ENCODE measurements around the gene CYP46A1. TPM values are rescaled to one million over a fixed set of nuclear protein-coding genes. Genes with fewer than 3 reads are reported as not detected.

The CYP46A1 gene
- total RNA-seq, 1 experiment from 2014 or later = 0.59 TPM

GRCh38 chr14:99679111-99679510 is 5.0 kb upstream of the CYP46A1 start:
- Histone ChIP-seq H3K9ac (ENCODE audit: extremely low read depth, insufficient read length, low read length) (no peak overlapping the region), H3K4me1 (ENCODE audit: insufficient read depth, low read length) (no peaks in the 10 kb centered on the region), H4K91ac (ENCODE audit: insufficient read length, low read depth, low read length) (no peak overlapping the region), H3K27me3 (ENCODE audit: insufficient read depth, low read length) (no peaks in the 10 kb centered on the region), H4K5ac (ENCODE audit: insufficient read length, low read depth, low read length) (no peak overlapping the region), H2BK15ac (ENCODE audit: low read depth, low read length) (no peak overlapping the region), H2AK5ac (ENCODE audit: insufficient read length, low read length) (no peak overlapping the region), H3K18ac (ENCODE audit: insufficient read length, low read depth, low read length) (no peak overlapping the region), H3K9me3 (ENCODE audit: control insufficient read depth, low read depth, low read length) (peaks cover 8% of the 10 kb centered on the region), H3K27ac (ENCODE audit: insufficient read length, low read depth, low read length) (no peak overlapping the region), H2AFZ (ENCODE audit: low read length) (no peak overlapping the region), H2BK5ac (ENCODE audit: insufficient read length, low read length) (no peak overlapping the region), H3K79me1 (ENCODE audit: insufficient read depth, low read depth, low read length, poor library complexity, severe bottlenecking) (no peaks in the 10 kb centered on the region), H3T11ph (ENCODE audit: low read length) (no peak overlapping the region), H2BK12ac (ENCODE audit: insufficient read length, low read depth, low read length) (no peak overlapping the region), H3K14ac (ENCODE audit: insufficient read depth, low read length) (no peak overlapping the region), H2BK20ac (ENCODE audit: low read depth, low read length, poor library complexity, severe bottlenecking) (no peak overlapping the region), H3K23me2 (ENCODE audit: insufficient read length, low read depth, low read length, poor library complexity, severe bottlenecking) (peaks cover 8% of the 10 kb centered on the region), H3K4ac (ENCODE audit: low read depth, low read length) (no peak overlapping the region), H3K79me2 (ENCODE audit: insufficient read depth, low read length) (no peaks in the 10 kb centered on the region), H3K23ac (ENCODE audit: insufficient read length, low read depth, low read length) (no peak overlapping the region), H2BK120ac (ENCODE audit: low read depth, low read length, poor library complexity, severe bottlenecking) (no peak overlapping the region), H4K8ac (replicated peaks; ENCODE audit: insufficient read length, low read depth, low read length) (no peak overlapping the region), H3K4me2 (ENCODE audit: insufficient read depth, insufficient read length, low read length) (no peak overlapping the region), H3K56ac (ENCODE audit: insufficient read length, low read depth, low read length) (no peak overlapping the region), H4K20me1 (ENCODE audit: control insufficient read depth, insufficient read depth, insufficient read length) (no peaks in the 10 kb centered on the region)
- H3K4me1 Mint-ChIP-seq = peaks cover 8 to 10% of the 10 kb centered on the region in 2 experiments
- no peak overlapping the region for H3K27ac Mint-ChIP-seq
- peaks cover 15 to 23% of the 10 kb centered on the region in 2 experiments; a peak in 4 of 5 replicates for H3K9me3 Mint-ChIP-seq
- no peak overlapping the region for H3K4me3 Mint-ChIP-seq
- peak; percentile 14 for DNase-seq
- peaks cover 4% of the 10 kb centered on the region for H3K27me3 Mint-ChIP-seq (ENCODE audit: low read depth)
- no CpG with 5 or more reads among the region's 2 CpGs for WGBS (ENCODE audit: extremely low coverage, insufficient read length, low lambda C conversion rate)
- H3K36me3 Mint-ChIP-seq (ENCODE audit: insufficient read depth in 1 of 3, low read depth in 3 of 3) = peaks cover 3 to 10% (median 8%) of the 10 kb centered on the region in 3 experiments; a peak in 3 of 7 replicates
- no peak for TF ChIP-seq CTCF (conservative IDR thresholded peaks at IDR 0.05)

Measured in H9 (cell line).